Lung (tissue), 12 donors: ENCODE measurements around the gene HOXC11. TPM values are rescaled to one million over a fixed set of nuclear protein-coding genes. Genes with fewer than 3 reads are reported as not detected.

Experiments used
- ATAC-seq: fragments of 200-7000 bp; cut with Tn5 transposase; one replicate; pipeline ENCODE4 v1.9.1; 2020; ENCODE audit warnings: moderate number of reproducible peaks; ENCODE audit not compliant: insufficient read depth, low FRiP score
- DNase-seq, 3 donors: peaks; one replicate each; pipeline ENCODE4 v3.0.0-alpha.2; 2013 to 2017
- H3K27ac ChIP-seq, 2 donors: one replicate each; pipeline ENCODE4 v1.5.1; 2013; ENCODE audit warnings: mild to moderate bottlenecking in 2 of 2, moderate library complexity in 2 of 2, control low read depth in 1 of 2, inconsistent platforms in 1 of 2, low read depth in 1 of 2, low read length in 1 of 2
- H3K27me3 ChIP-seq, 3 donors: one replicate each; pipeline ENCODE4 v1.5.1; 2013; ENCODE audit warnings: low read length in 2 of 3; ENCODE audit not compliant: control insufficient read depth in 3 of 3, insufficient read depth in 3 of 3
- H3K36me3 ChIP-seq, 4 donors: one replicate each; pipeline ENCODE4 v1.5.1; 2013; ENCODE audit warnings: low read length in 4 of 4, mild to moderate bottlenecking in 1 of 4, moderate library complexity in 1 of 4; ENCODE audit not compliant: control insufficient read depth in 4 of 4, insufficient read depth in 4 of 4
- H3K4me1 ChIP-seq, 5 donors: one replicate each; pipeline ENCODE4 v1.5.1; 2013; ENCODE audit warnings: low read length in 5 of 5, mild to moderate bottlenecking in 2 of 5, moderate library complexity in 1 of 5; ENCODE audit not compliant: control insufficient read depth in 5 of 5, insufficient read depth in 5 of 5
- H3K4me3 ChIP-seq: one replicate; pipeline ENCODE4 v1.5.1; 2013; ENCODE audit warnings: mild to moderate bottlenecking, control low read depth, moderate library complexity
- H3K9ac ChIP-seq, 2 donors: one replicate each; pipeline ENCODE4 v1.5.1; 2013; ENCODE audit warnings: low read length in 2 of 2, control low read depth in 1 of 2; ENCODE audit not compliant: insufficient read depth in 1 of 2
- H3K9me3 ChIP-seq, 4 donors: one replicate each; pipeline ENCODE4 v1.5.1; 2013; ENCODE audit warnings: low read length in 3 of 4, mild to moderate bottlenecking in 1 of 4, moderate library complexity in 1 of 4; ENCODE audit not compliant: control insufficient read depth in 4 of 4, insufficient read depth in 3 of 4
- CTCF ChIP-seq: IDR thresholded peaks from 2 replicates; pipeline ENCODE4 v1.5.1; 2012; ENCODE audit warnings: mild to moderate bottlenecking; ENCODE audit errors: control extremely low read depth, extremely low read depth
- WGBS, 2 donors: extraction: QIAGEN DNeasy Blood & Tissue Kit; methylation state at CpG; one replicate each; pipeline ENCODE4 v1.1.7; 2013; 5-methylcytosine and 5-hydroxymethylcytosine counted together
- polyA plus RNA-seq, 2 donors: library from polyadenylated mRNA; stranded (reverse); fragments of 200-250 nt; gene quantifications; one replicate each; pipeline ENCODE4 v1.2.1, GENCODE V29; 2013
- total RNA-seq, 2 donors: library from RNA; depleted of rRNA in 1 of 2; stranded (reverse); fragments of >200 nt in 1 of 2; gene quantifications; one replicate each; pipeline ENCODE4 v1.2.1, GENCODE V29; 2014 to 2021
- donor health status: control.
- donor health status: control.
- donor health status: Bipolar disorder and iron deficiency.
- donor health status: healthy.
- donor health status: DM: yes; HTN: yes; CAD: no.

Gene HOXC11
- total and polyA plus RNA-seq, 4 donors, result not detected

- TF ChIP-seq CTCF, result no peak
- Histone ChIP-seq H3K4me3 (no peak overlapping the region), H3K36me3 (no peaks in the 10 kb centered on the region), H3K27ac (no peak overlapping the region), H3K9ac (no peak overlapping the region), H3K9me3 (peaks cover 0 to 12% (median 0%) of the 10 kb centered on the region in 4 donors), H3K27me3 (peaks cover 35 to 98% (median 88%) of the 10 kb centered on the region in 3 donors), H3K4me1 (peaks cover 0 to 11% (median 7%) of the 10 kb centered on the region in 5 donors)
- WGBS, 2 donors, result 16 to 17% methylated on average over 12 of the region's 12 CpGs
- DNase-seq (no peak), ATAC-seq (no peak)
Observed at GRCh38 chr12:53969588-53970259, 3.2 kb upstream of the HOXC11 start.

- Histone ChIP-seq H3K36me3 (no peaks in the 10 kb centered on the region), H3K9me3 (peaks cover 0 to 13% (median 0%) of the 10 kb centered on the region in 4 donors), H3K4me3 (no peak overlapping the region), H3K27ac (no peak overlapping the region), H3K27me3 (peaks cover 35 to 98% (median 85%) of the 10 kb centered on the region in 3 donors), H3K4me1 (peaks cover 0 to 15% (median 7%) of the 10 kb centered on the region in 5 donors), H3K9ac (no peak overlapping the region)
- 21 to 25% methylated on average over 4 of the region's 4 CpGs for WGBS, 2 donors
- ATAC-seq (no peak), DNase-seq (no peak)
- no peak for TF ChIP-seq CTCF
Observed at GRCh38 chr12:53970451-53970850, 2.5 kb upstream of the HOXC11 start.

GRCh38 chr12:53971129-53971528, 1.8 kb upstream of the HOXC11 start:
- WGBS, 2 donors, result 61 to 76% methylated on average over 3 of the region's 3 CpGs
- ATAC-seq (no peak), DNase-seq (no peak)
- Histone ChIP-seq H3K4me3 (no peak overlapping the region), H3K9me3 (peaks cover 0 to 15% (median 0%) of the 10 kb centered on the region in 4 donors), H3K4me1 (peaks cover 0 to 16% (median 5%) of the 10 kb centered on the region in 5 donors), H3K36me3 (no peaks in the 10 kb centered on the region), H3K27me3 (peaks cover 35 to 98% (median 87%) of the 10 kb centered on the region in 3 donors), H3K9ac (no peak overlapping the region), H3K27ac (no peak overlapping the region)
- no peak for TF ChIP-seq CTCF
